Measurements from ENCODE around the gene GPR108.

The GPR108 gene

DNA sequence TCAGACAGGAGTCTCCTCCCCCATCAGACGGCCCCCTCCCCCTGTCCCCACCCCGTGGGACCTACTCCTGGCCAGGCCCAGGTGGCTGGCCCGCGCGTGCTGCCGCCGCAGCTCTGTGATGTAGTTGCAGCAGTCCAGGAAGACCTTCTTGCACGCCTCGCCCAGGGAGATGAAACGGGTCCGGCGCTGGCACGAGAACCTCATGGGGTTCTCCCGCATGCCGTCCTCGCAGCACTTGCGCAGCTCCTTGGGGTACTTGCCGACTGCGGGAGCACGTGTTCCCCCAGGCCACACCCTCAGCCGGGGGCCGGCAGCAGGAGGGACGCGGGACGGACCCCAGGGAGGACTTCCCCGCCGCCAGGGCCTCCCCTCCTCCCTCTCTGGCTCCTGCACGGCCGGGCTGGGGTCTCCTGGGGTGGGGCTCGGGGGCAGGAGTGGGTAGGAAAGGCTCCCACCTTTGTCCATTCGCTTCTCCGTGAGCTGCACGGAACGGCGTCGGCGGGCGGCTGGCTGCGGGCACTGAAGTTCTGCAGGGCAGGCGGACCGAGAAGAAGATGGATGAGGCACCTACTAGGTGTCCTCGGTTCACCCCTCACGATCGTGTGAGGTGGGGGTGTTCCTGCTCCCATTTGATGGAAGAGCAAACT is 30.2 kb downstream of the GPR108 start:
- DNase-seq (ENCODE audit: low read depth): no peak

DNA sequence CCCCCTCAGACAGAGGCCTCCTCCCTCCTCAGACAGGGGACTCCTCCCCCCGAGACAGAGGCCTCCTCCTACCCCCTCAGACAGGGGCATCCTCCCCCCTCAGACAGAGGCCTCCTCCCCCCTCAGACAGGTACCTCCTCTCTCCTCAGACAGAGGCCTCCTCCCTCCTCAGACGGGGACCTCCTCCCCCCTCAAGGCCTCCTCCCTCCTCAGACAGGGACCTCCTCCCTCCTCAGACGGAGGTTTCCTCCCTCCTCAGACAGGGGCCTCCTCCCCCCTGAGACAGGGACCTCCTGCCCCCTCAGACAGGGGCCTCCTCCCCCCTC is 30.8 kb downstream of the GPR108 start:
- DNase-seq (ENCODE audit: low read depth): no peak

DNA sequence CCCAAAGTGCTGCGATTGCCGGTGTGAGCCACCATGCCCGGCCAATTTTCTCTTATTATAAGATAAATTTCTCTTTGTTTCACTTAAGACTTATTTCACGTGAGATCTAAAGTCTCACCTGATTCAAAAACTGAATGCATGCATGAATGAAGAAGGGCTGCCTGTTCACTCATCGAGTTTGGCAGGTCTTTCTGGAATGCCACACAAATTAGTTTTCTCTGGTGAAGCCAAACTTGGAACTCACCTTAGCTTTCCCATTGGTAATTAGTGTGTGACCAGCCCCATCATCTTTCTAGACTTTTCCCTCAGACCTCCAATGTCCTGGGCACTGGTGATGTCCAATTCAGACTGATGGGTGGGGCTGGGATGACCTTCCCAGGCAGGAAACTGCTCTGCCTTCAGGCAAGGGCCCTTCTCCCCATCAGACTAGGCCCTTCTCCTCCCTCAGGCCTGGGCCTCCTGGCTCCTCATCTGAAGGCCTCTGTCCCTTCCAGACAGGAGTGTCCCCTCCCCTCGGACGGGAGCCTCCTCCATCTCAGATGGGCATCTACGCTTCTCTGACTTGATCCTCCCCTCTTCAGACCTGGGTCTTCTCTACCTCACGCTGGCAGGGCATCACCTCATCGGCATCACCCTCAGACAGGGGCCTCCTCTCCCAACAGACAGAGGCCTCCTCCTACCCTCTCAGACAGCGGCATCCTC is 31.3 kb downstream of the GPR108 start:
- DNase-seq (ENCODE audit: low read depth): no peak

DNA sequence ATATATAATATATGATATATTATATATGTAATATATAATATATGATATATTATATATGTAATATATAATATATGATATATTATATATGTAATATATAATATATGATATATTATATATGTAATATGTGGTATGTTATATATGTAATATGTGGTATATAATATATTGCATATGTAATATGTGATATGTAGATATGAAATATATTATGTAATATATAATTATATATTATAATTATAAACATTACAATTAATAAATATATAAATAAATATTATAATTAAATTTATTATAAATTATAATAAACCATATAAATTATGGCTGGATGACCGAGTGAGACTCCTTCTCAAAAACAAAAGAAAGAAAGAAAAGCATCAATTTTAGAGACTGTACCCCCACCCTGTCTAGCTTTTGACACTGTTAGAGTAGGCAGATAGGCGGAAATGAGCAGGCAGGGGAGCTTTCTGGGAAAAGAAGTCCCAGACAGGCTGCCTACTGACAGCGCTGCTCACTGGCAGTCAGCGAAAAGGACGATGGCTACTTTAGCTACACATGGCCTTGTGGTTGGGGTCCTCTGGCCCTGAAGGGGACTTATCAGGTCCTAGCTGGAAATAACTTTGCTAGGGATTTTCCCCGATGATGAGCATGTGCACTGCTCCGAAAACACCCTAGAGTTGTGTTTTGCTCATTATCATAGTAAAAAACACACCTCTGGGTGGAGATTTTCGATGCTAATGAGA is 36.6 kb downstream of the GPR108 start:
- no peak for DNase-seq (ENCODE audit: low read depth)

DNA sequence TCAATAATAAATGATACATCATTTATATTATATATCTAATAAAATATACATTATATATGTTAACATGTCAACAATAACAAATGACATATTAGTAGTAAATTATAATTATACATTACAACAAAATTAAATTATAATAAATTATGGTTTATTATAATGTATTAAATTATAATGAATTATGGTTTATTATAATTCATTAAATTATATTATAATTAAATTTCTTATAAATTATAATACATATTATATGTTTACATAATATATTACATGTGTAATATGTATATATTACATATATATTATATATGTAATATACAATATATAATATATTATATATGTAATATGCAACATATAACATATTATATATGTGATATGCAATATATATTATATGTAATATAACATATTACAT is 37.4 kb downstream of the GPR108 start:
- DNase-seq (ENCODE audit: low read depth): no peak

DNA sequence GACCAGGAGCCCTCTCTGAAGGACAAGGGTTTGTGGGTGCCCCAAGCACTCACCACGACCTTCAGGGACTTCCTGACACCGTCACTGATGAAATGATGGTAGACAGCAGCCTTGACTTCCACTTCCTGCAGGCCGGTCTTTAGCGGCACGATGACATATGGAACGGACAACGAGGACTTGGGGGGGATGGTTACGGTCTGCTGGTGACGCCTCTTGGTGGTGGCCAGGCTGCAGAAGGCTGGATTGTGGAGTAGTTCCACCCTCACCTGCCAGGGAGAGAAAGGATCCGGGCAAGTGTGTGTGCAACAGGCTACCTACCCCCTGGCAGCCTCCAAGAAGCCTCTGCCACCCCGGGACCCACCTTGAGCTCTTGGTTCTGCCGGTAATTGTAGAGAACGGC is 40.1 kb downstream of the GPR108 start:
- DNase-seq (ENCODE audit: low read depth): no peak

DNA sequence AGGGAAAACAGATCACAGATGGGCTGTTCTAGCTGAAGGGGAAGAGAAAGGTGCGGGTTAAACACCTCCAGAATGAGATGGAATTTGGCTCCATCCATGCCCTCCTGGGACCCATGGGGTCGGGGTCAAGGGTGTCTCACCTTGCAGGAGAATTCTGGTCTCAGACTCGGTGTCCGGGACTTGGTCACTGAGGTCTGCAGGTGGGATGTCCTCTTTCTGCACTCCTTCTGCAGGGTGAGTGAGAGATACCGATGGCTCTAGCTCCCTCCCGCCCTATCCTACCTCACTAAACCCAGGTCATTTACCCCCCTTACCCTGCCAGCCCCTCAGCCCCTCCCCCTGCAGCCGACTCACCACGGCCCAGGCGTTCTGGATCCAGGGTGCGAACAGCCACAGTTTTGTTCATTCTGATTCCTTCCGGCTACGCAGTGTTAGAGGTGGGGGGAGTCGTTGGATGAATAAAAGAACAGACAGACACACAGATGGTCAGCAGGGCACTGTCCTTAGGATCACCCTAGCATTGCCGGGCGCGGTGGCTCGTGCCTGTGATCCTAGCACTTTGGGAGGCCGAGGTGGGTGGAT is 41.0 kb downstream of the GPR108 start:
- DNase-seq (ENCODE audit: low read depth): no peak

DNA sequence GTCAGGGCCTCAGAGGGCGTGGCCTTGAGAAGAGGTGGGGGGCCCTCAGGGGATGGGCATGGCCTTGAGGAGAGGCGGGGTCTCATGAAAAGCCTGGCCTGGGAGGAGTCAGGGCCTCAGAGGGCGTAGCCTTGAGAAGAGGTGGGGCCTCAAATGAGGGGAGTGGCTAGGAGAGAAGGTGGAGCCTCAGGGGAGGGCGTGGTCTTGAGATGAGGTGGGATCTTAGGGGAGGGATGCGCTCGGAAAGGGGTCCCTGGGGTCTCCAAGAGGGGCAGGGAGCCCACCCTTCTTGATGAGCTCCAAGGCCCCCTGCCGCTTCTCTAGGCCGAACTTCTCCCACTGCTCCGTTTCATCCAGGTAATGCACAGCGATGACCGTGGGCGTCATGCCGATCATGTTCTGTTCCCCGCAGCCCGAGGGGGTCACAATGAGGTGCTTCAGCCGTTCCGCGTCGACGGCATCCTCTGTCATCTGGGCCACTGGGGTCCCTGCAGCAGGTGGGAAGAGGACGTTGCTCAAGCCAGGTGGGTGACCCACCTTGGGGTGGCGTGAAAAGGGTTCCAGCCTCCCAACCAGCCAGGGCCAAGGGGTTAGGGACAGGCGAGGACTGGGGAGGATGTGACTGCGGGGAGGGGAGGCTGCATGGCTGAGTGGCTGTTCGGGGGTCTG is 43.1 kb downstream of the GPR108 start:
- no peak for DNase-seq (ENCODE audit: low read depth)

DNA sequence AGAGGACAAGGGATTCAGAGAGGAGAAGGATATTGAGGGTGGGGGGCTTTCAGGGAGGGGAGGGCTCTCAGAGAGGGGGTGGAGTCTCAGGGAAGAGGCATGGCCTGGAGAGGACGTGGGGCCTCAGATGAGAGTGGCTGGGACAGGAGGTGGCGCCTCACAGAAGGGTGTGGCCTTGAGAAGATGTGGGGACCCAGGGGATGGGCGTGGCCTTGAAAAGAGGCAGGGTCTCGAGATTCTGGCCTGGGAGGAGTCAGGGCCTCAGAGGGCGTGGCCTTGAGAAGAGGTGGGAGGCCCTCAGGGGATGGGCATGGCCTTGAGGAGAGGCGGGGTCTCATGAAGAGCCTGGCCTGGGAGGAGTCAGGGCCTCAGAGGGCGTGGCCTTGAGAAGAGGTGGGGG is 43.7 kb downstream of the GPR108 start:
- DNase-seq (ENCODE audit: low read depth): no peak

DNA sequence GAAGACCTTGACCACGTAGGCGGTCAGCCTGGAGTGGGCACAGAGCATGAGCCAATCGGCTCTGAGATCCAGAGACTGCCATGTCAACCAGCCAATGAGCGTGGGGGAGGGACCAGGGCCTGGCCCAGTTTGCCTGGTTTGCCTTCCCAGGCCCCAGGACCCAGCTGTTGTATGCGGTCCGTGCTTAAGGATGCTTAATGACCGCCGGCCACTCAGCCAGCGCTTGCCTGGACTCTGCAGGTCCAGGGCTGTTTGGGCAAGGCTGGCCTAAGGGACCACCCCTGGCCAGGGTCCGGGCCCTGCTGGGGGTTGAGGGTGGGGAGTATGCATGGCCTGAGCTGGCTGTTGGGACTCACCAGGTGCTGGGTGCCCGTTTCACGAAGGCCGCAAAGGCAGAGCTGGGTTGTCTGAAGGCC is 44.3 kb downstream of the GPR108 start:
- no peak for DNase-seq (ENCODE audit: low read depth)

DNA sequence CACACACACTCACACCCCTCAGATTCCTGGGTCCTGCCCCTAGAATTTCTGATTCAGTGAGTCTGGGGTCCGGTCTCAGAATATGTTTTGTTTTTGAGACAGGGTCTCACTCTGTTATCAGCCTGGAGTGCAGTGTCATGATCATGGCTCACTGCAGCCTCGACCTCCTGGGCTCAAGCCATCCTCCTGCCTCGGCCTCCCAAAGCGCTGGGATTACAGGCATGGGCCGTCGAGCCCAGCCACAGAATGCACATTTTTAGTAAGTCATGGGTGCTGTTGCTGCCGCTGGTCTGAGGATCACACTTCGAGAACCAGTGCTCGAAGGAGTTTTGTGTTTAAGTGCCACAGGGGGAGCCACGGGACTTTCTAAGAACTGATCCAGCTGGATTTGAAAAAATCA is 45.4 kb downstream of the GPR108 start:
- no peak for DNase-seq (ENCODE audit: low read depth)

DNA sequence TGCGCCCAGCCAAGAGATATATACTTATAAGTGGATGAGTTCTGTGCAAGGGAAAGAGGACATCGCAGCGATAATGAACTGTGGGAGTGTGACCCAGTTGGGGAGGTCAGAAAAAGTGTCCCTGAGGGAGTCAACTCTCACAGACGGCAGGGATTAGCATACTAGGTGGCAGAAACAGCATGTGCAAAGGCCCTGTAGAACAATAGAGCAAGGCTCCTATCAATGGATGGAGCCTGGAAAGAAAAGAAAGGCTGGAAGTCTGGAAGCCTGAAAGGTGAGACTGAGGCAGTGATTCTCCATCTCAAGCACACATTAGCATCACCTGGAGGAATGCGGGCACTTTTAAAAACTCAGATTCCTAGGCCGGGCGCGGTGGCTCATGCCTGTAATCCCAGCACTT is 46.0 kb downstream of the GPR108 start:
- DNase-seq (ENCODE audit: low read depth): no peak

DNA sequence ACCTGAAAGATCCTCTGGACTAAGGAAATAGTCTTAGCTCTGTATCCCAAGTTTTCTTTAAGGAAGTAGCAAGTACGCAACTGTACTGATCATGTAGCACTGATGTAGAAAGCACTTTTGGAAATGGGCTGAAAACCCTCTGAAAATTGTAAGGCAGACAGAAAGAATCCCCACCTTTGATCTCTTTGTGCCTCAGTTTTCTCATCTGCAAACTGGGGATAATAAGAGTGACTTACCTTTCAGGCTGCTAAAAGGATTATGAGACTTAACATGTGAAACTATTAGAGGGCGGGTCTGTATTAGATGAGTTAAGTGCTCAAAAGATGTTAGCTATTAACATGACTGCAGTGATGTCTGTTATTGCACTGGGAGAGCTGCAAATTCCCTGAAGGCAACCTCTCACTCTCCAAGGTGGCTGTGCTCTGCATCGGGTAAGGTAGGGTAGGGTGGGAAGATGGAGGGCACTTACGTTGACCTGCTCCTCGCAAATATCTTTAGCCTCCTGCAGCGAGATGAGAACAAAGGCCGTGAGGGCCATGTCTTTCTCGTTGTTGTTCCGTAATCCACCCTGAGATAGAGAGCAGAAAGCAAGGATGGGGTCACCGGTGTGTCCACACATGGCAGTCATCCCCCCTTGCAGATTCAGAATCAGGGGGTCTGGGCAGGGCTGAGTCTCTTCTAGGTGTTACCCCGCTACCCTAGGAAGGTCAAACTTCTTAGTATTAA is 47.1 kb downstream of the GPR108 start:
- DNase-seq (ENCODE audit: low read depth): no peak

DNA sequence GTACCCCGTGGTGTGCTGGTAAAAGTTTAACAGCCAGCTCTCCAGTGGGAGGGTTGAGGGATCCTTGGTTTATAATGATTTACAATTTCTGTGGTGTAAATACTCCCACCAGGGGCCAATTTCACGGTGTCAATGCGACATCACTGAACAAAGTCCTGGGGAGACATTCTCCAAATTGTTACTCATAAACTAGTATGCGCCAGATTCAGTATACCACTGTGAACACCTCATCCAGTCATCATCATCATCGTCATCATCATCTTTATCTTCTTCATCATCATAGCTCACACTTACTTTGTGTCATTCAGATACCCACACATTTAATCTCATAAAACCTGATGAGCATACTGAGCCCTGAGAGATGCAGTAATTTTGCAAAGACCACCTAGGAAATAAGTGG is 50.3 kb downstream of the GPR108 start:
- no peak for DNase-seq (ENCODE audit: low read depth)

DNA sequence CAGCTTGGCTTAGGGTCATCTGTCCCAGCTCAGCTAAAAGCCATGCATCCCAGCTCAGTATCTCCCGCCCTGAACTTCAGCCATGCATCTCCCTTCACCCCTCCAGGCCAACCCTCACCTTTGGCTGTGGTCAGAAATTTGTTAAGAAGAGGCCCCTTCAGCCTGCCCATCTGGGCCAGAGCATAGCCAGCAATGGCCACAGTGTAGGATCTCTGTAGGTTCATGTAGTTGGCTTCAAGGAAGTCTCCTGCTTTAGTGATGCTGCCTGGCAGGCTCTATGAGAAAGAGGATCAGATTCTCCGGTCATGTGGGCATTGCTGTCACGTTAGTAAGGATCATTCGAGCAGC is 50.8 kb downstream of the GPR108 start:
- no peak for DNase-seq (ENCODE audit: low read depth)

DNA sequence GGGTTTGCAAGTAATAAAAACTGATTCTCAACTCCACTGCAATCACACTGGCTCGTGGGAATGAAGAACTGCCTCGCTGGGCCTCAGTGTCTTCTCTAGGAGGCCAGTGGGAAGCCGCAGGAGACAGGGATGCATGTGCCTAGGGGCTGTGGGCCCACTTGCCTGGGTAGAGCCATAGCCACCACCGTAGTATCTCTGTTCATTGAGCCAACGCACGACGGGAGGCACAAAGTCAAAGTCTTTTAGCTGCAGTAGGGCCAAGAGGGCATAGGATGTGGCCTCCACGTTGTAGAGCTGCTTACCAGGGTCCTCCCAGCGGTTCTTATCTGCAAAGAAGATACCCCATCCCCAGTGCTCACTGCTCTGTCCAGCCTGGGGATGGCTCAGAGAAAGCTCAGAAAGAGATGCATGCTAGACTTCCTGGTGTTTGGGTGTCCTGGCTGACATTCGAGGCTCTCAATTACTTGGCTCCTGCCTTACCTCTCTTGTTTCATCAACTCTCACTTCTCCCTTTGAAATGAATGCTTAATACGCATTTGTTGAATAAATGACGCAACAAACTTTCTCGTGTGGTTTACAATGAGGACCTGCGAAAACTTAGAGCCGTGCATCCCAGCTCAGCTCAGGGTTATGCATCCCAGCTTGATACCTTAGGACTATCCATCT is 51.3 kb downstream of the GPR108 start:
- DNase-seq (ENCODE audit: low read depth): no peak

DNA sequence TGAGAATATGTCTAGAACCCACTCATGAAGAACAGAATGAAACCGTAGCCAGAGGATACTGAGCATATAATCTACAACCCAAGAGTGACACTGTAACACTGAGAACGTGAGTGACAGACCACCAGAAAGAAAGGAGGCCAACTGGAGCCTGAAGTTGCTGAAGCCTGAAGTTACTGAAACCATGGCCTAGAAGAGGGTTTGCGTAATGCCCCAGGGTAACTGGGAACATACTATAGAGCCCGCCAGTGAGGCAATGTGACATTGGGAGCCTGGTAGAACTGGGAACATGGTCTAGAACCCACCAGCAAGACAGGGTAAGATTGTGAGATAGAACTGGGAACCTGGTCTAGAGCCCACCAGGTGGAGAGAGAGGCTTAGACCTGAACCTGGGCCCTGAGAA is 51.9 kb downstream of the GPR108 start:
- DNase-seq (ENCODE audit: low read depth): no peak

DNA sequence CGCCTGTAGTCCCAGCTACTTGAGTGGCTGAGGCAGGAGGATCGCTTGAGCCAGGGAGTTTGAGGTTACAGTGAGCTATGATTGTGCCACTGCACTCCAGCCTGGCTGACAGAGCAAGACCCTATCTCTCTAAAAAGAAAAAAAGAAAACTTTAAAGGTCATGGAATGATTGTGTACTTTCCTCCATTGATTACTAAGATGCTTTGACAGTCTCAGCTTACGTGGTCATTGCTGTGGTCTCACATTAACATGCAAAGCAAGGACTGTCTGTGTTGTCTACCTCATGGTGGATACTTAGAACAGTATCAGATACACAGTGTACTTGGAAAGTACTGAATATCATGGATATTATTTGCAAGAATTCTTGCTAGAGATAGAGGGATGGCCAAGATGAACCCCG is 53.4 kb downstream of the GPR108 start:
- no peak for DNase-seq (ENCODE audit: low read depth)

DNA sequence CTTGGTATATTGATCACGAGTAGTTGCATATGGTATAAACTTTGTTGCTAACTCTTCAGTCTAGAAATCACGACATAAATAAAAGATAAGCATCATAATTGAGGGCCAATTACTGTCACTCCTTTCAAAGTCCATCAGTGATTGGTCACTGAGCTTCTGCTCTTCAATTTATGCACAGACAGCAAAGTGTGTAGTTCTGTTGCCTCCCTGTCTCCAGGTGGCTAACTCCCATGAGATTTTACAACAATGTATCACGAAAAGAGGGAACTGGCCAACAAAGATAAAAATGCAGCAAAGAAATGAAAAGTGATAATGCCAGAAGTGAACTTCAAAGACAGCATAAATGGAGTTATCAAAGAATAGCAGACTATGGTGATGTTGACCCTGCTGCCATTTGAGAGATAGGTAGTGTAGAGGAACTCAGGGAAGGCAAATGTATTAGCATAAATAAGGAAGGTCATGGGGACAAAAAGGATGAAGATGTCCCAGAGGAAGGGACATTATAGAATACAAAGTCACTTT is 54.7 kb downstream of the GPR108 start:
- no peak for DNase-seq (ENCODE audit: low read depth)

DNA sequence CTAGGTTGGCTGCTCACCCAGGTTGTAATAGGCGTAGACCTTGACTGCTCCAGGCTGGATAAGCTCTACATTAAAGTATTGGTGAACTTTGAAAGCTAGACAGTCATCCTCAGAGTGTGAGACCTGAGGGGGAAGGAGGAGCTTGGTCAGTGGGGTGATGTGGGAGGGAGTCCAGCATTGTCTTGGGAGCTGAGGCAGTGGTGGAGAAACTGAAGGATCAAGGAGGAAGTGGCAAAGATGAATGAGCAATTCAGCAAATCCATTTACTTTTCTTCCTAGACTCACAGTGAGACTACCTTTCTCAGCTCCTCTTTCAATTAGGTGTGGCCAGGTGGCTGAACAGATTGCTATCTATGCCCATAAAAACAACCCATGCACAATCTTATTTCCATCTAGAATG is 57.2 kb downstream of the GPR108 start:
- no peak for DNase-seq (ENCODE audit: low read depth)

All from stimulated activated CD8-positive, alpha-beta memory T cell treated with anti-CD3 and anti-CD28 coated beads, Interleukin-12 subunit alpha, Interleukin-12 subunit beta, amount 100 ng/mL, for 4 hours (primary cell).